Inflammatory macrophage treated with lipopolysaccharide for 1 hour (primary cell): ENCODE measurements around the gene SH2D3C.

Experiments
- DNase-seq, 2 donors: peaks; one replicate each; pipeline ENCODE4 v3.0.0-alpha.2; 2020 to 2022

SH2D3C gene

GRCh38 chr9:127735530-127736185 lies 42.8 kb downstream of the SH2D3C start:
- no peak for DNase-seq

- DNase-seq: peak; percentile 94 to 99
Measured at GRCh38 chr9:127734747-127735529, 43.5 kb downstream of the SH2D3C start, which contains the start of gene TOR2A. Gene TOR2A, minus strand, starts transcription at chr9:127735294. Its CDS starts 24 bp downstream, at chr9:127735270.

GRCh38 chr9:127734247-127734746 lies 44.2 kb downstream of the SH2D3C start:
- no peak for DNase-seq

GRCh38 chr9:127733614-127734013 lies 44.9 kb downstream of the SH2D3C start:
- DNase-seq: peak; percentile 16 to 38

- DNase-seq: no peak
Measured at GRCh38 chr9:127732444-127732843, 46.0 kb downstream of the SH2D3C start.

GRCh38 chr9:127731938-127732337 lies 46.5 kb downstream of the SH2D3C start:
- no peak for DNase-seq

GRCh38 chr9:127730799-127731410 lies 47.6 kb downstream of the SH2D3C start:
- DNase-seq: no peak

- no peak for DNase-seq
Measured at GRCh38 chr9:127730262-127730661, 48.2 kb downstream of the SH2D3C start.

- DNase-seq: no peak
Measured at GRCh38 chr9:127729522-127730256, 48.8 kb downstream of the SH2D3C start.

GRCh38 chr9:127728808-127729207 lies 49.7 kb downstream of the SH2D3C start:
- no peak for DNase-seq

GRCh38 chr9:127726871-127727270 lies 51.6 kb downstream of the SH2D3C start:
- DNase-seq: no peak

GRCh38 chr9:127724012-127724411 lies 54.5 kb downstream of the SH2D3C start:
- DNase-seq: no peak

- no peak for DNase-seq
Measured at GRCh38 chr9:127723444-127723843, 55.0 kb downstream of the SH2D3C start.

GRCh38 chr9:127723013-127723412 lies 55.5 kb downstream of the SH2D3C start:
- DNase-seq: no peak

- DNase-seq: no peak
Measured at GRCh38 chr9:127722055-127722745, 56.3 kb downstream of the SH2D3C start.

- no peak for DNase-seq
Measured at GRCh38 chr9:127721391-127721821, 57.1 kb downstream of the SH2D3C start.

GRCh38 chr9:127720865-127721227 lies 57.6 kb downstream of the SH2D3C start:
- DNase-seq: no peak

- DNase-seq: no peak
Measured at GRCh38 chr9:127720031-127720864, 58.2 kb downstream of the SH2D3C start.

- DNase-seq: no peak
Measured at GRCh38 chr9:127717766-127718165, 60.7 kb downstream of the SH2D3C start.

GRCh38 chr9:127716412-127716811 lies 62.1 kb downstream of the SH2D3C start:
- no peak for DNase-seq
